ENCODE measurements around the gene RAD51B. TPM values are rescaled to one million over a fixed set of nuclear protein-coding genes. Genes with fewer than 3 reads are reported as not detected.

The RAD51B gene
- total and polyA plus RNA-seq, 9 donors = 21.6 to 70.1 (median 35.1) TPM

GRCh38 chr14:67798731-67799130 lies 20.8 kb upstream of the RAD51B start:
- Histone ChIP-seq H3K4me1 (ENCODE audit: insufficient read depth) (no peaks in the 10 kb centered on the region), H3K27ac (no peak overlapping the region), H3K9me3 (no peaks in the 10 kb centered on the region), H3K36me3 (no peaks in the 10 kb centered on the region), H3K27me3 (no peaks in the 10 kb centered on the region), H3K4me3 (no peak overlapping the region)
- no peak for TF ChIP-seq EP300 (IDR thresholded peaks at IDR 0.05)
- TF ChIP-seq POLR2A (IDR thresholded peaks at IDR 0.05) = no peak
- no peak for TF ChIP-seq CTCF (IDR thresholded peaks at IDR 0.05)
- intact Hi-C loops (cut with DNase I) = no loop called here
- no peak for DNase-seq
- 68 to 85% (median 69%) methylated on average over 20 of the region's 20 CpGs for WGBS, 3 donors

GRCh38 chr14:67800743-67801142 lies 18.8 kb upstream of the RAD51B start:
- WGBS, 3 donors = 94 to 96% (median 95%) methylated on average over 4 of the region's 4 CpGs
- intact Hi-C loops (cut with DNase I) = no loop called here
- no peak for DNase-seq
- no peaks in the 10 kb centered on the region for H3K4me1 ChIP-seq (ENCODE audit: insufficient read depth)
- H3K27ac ChIP-seq = no peak overlapping the region
- no peaks in the 10 kb centered on the region for H3K36me3 ChIP-seq
- H3K4me3 ChIP-seq = no peak overlapping the region
- H3K9me3 ChIP-seq = no peaks in the 10 kb centered on the region
- TF ChIP-seq EP300 (IDR thresholded peaks at IDR 0.05) (no peak), POLR2A (IDR thresholded peaks at IDR 0.05) (no peak), CTCF (IDR thresholded peaks at IDR 0.05) (no peak)
- no peaks in the 10 kb centered on the region for H3K27me3 ChIP-seq

GRCh38 chr14:67806246-67806645 lies 13.3 kb upstream of the RAD51B start:
- Histone ChIP-seq H3K27me3 (no peaks in the 10 kb centered on the region), H3K4me3 (no peak overlapping the region), H3K4me1 (ENCODE audit: insufficient read depth) (no peaks in the 10 kb centered on the region), H3K27ac (no peak overlapping the region), H3K36me3 (no peaks in the 10 kb centered on the region), H3K9me3 (no peaks in the 10 kb centered on the region)
- TF ChIP-seq CTCF (IDR thresholded peaks at IDR 0.05) (no peak), EP300 (IDR thresholded peaks at IDR 0.05) (no peak), POLR2A (IDR thresholded peaks at IDR 0.05) (no peak)
- WGBS, 3 donors = 57 to 72% (median 69%) methylated on average over 3 of the region's 3 CpGs
- intact Hi-C loops (cut with DNase I) = no loop called here
- no peak for DNase-seq

GRCh38 chr14:67814821-67815220 lies 4.8 kb upstream of the RAD51B start:
- Histone ChIP-seq H3K4me3 (no peak overlapping the region), H3K27me3 (no peaks in the 10 kb centered on the region), H3K27ac (no peak overlapping the region), H3K4me1 (ENCODE audit: insufficient read depth) (peaks cover 5% of the 10 kb centered on the region), H3K9me3 (no peaks in the 10 kb centered on the region), H3K36me3 (no peaks in the 10 kb centered on the region)
- TF ChIP-seq EP300 (IDR thresholded peaks at IDR 0.05) (no peak), POLR2A (IDR thresholded peaks at IDR 0.05) (no peak)
- 56 to 75% (median 66%) methylated on average over 2 of the region's 2 CpGs for WGBS, 3 donors
- DNase-seq = no peak
- intact Hi-C loops (cut with DNase I) = no loop called here

- H3K4me3 ChIP-seq = peak overlapping the region; percentile 76
- no peaks in the 10 kb centered on the region for H3K36me3 ChIP-seq
- no peak for TF ChIP-seq POLR2A (IDR thresholded peaks at IDR 0.05)
- TF ChIP-seq CTCF (IDR thresholded peaks at IDR 0.05) = no peak
- no peak for TF ChIP-seq EP300 (IDR thresholded peaks at IDR 0.05)
- no peak for DNase-seq
- peak overlapping the region in 1 of 2 donors; percentile 60 for H3K27ac ChIP-seq
- no peaks in the 10 kb centered on the region for H3K9me3 ChIP-seq
- WGBS, 3 donors = 4 to 5% (median 5%) methylated on average over 14 of the region's 14 CpGs
- no peaks in the 10 kb centered on the region for H3K27me3 ChIP-seq
- intact Hi-C loops (cut with DNase I) = no loop called here
- peaks cover 5% of the 10 kb centered on the region for H3K4me1 ChIP-seq (ENCODE audit: insufficient read depth)
Observed at GRCh38 chr14:67815573-67816225, 3.9 kb upstream of the RAD51B start.

Measured in ovary (tissue), 9 donors.